HFFc6 (cell line): ENCODE data around the gene SPHK1. TPM values are rescaled to one million over a fixed set of nuclear protein-coding genes. Genes with fewer than 3 reads are reported as not detected.

Experiments
- DNase-seq: peaks from one replicate; pipeline ENCODE4 v3.0.0-alpha.2; 2018
- H3K27ac Mint-ChIP-seq: 2 replicates; pipeline ENCODE4 v1.8.0; 2020; ENCODE audit warnings: mild to moderate bottlenecking, mixed read lengths
- H3K27me3 Mint-ChIP-seq: 2 replicates; pipeline ENCODE4 v1.8.0; 2021; ENCODE audit warnings: mild to moderate bottlenecking, moderate library complexity, mixed read lengths; ENCODE audit not compliant: insufficient read depth
- H3K36me3 Mint-ChIP-seq: 2 replicates; pipeline ENCODE4 v1.8.0; 2021; ENCODE audit warnings: low read depth, mixed read lengths
- H3K4me1 Mint-ChIP-seq: 2 replicates; pipeline ENCODE4 v1.8.0; 2020; ENCODE audit warnings: low read depth, mixed read lengths
- H3K4me3 Mint-ChIP-seq: 2 replicates; pipeline ENCODE4 v1.8.0; 2020; ENCODE audit warnings: mild to moderate bottlenecking, moderate library complexity, mixed read lengths
- H3K9me3 Mint-ChIP-seq: 2 replicates; pipeline ENCODE4 v1.8.0; 2020; ENCODE audit warnings: mild to moderate bottlenecking, mixed read lengths
- total RNA-seq, 6 experiments: library from RNA; stranded (reverse); fragmentation: NEBNext Ultra II Directional; extraction: Animal tissue kit (Norgen Biotek cat#: 25700); gene quantifications; 2 replicates in 1 of 6; 3 replicates in 5 of 6; pipeline ENCODE4 v1.2.3, GENCODE V29; 2021
- TF ChIP-seq, protein P1 (sequence below): fragments of 200-600 bp; sonication (generic); IDR thresholded peaks from 2 replicates; pipeline ENCODE4 v1.5.0; 2021; ENCODE audit warnings: antibody characterized with exemption, mild to moderate bottlenecking

The SPHK1 gene
- total RNA-seq, 6 experiments from 2014 or later, result 53.9 to 68.1 (median 55.7) TPM

DNA sequence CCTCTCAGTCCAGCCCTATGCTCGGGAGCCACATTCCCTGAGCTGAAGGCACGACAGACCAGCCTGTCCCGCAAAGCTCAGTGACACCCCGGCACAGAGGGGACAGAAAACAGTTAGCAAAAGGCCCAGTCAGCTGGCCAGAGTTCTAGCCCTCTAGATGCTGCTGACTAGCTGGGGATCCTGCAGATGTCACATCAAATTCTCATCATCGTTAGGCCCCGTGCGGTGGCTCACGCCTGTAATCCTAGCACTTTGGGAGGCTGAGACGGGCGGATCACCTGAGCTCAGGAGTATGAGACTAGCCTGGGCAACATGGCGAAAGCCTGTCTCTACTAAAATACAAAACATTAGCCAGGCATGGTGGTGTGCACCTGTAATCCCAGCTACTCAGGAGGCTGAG, 51.3 kb downstream of the SPHK1 start:
- DNase-seq, result no peak
- peaks cover 2% of the 10 kb centered on the region for H3K27me3 Mint-ChIP-seq
- H3K27ac Mint-ChIP-seq, result no peak overlapping the region
- H3K4me3 Mint-ChIP-seq, result no peak overlapping the region
- peaks cover 37% of the 10 kb centered on the region for H3K4me1 Mint-ChIP-seq
- no peaks in the 10 kb centered on the region for H3K9me3 Mint-ChIP-seq
- H3K36me3 Mint-ChIP-seq, result 0 out of 2 replicates have a peak, but pooled peaks cover 3% of the 10 kb centered on the region
- TF ChIP-seq, protein P1, sequence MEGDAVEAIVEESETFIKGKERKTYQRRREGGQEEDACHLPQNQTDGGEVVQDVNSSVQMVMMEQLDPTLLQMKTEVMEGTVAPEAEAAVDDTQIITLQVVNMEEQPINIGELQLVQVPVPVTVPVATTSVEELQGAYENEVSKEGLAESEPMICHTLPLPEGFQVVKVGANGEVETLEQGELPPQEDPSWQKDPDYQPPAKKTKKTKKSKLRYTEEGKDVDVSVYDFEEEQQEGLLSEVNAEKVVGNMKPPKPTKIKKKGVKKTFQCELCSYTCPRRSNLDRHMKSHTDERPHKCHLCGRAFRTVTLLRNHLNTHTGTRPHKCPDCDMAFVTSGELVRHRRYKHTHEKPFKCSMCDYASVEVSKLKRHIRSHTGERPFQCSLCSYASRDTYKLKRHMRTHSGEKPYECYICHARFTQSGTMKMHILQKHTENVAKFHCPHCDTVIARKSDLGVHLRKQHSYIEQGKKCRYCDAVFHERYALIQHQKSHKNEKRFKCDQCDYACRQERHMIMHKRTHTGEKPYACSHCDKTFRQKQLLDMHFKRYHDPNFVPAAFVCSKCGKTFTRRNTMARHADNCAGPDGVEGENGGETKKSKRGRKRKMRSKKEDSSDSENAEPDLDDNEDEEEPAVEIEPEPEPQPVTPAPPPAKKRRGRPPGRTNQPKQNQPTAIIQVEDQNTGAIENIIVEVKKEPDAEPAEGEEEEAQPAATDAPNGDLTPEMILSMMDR, result no peak

Other genes with a start within 250 kb of the SPHK1 start
- gene FOXJ1, start 243.4 kb upstream of the SPHK1 start, total RNA-seq, result not detected
- under 1 TPM in 3 of 6 experiments, not detected in 3; 0.11 to 0.19 (median 0.18) TPM for gene RNF157, start 144.1 kb upstream of the SPHK1 start, total RNA-seq
- gene UBALD2, start 119.3 kb upstream of the SPHK1 start, total RNA-seq, result 10 to 100 TPM; 24.5 to 35.7 (median 30.5) TPM
- 1 to 10 TPM; 1.2 to 2.3 (median 1.4) TPM for gene QRICH2, start 76.3 kb upstream of the SPHK1 start, total RNA-seq
- gene PRPSAP1, start 30.7 kb upstream of the SPHK1 start, total RNA-seq, result 10 to 100 TPM; 32.6 to 37.4 (median 35.1) TPM
- gene UBE2O, start 68.5 kb downstream of the SPHK1 start, total RNA-seq, result 10 to 100 TPM; 24.3 to 26.0 (median 24.5) TPM
- under 1 TPM in 1 of 6 experiments, not detected in 5; 0.21 TPM for gene AANAT, start 83.0 kb downstream of the SPHK1 start, total RNA-seq
- 10 to 100 TPM in 2 of 6 experiments, 1 to 10 TPM in 4; 7.1 to 13.1 (median 9.4) TPM for gene RHBDF2, start 116.8 kb downstream of the SPHK1 start, total RNA-seq
- under 1 TPM; 0.26 to 0.66 (median 0.33) TPM for gene CYGB, start 153.1 kb downstream of the SPHK1 start, total RNA-seq
- gene PRCD, start 155.4 kb downstream of the SPHK1 start, total RNA-seq, result not detected
- under 1 TPM in 5 of 6 experiments, not detected in 1; 0.20 to 0.71 (median 0.34) TPM for gene ST6GALNAC2, start 201.3 kb downstream of the SPHK1 start, total RNA-seq